BE2C (cell line): ENCODE data around the gene XRCC1. TPM values are rescaled to one million over a fixed set of nuclear protein-coding genes. Genes with fewer than 3 reads are reported as not detected.

Source experiments
- DNase-seq: peaks from one replicate; pipeline ENCODE4 v3.0.0-alpha.2; 2020
- H3K27me3 ChIP-seq: fragments of 250-450 bp; sonication (Bioruptor Pico); 2 replicates; pipeline ENCODE4 v1.5.1; 2020; ENCODE audit warnings: mild to moderate bottlenecking
- H3K36me3 ChIP-seq: fragments of 250-450 bp; sonication (Bioruptor Pico); 2 replicates; pipeline ENCODE4 v1.5.1; 2020; ENCODE audit warnings: mild to moderate bottlenecking
- H3K4me1 ChIP-seq: fragments of 250-450 bp; sonication (Bioruptor Pico); 2 replicates; pipeline ENCODE4 v1.5.1; 2020
- H3K4me3 ChIP-seq: 2 replicates; pipeline ENCODE4 v1.5.1; 2011; ENCODE audit warnings: low read depth, low read length
- H3K9me3 ChIP-seq: fragments of 250-450 bp; sonication (Bioruptor Pico); 2 replicates; pipeline ENCODE4 v1.5.1; 2020
- polyA plus RNA-seq: library from polyadenylated mRNA; unstranded; fragments of >200 nt; gene quantifications from one replicate; pipeline ENCODE4 v1.2.1, GENCODE V29; 2012; ENCODE audit warnings: low read depth, missing spikeins; ENCODE audit not compliant: insufficient read length, insufficient read depth
- TF ChIP-seq, protein P1 (sequence below): IDR thresholded peaks from 2 replicates; pipeline ENCODE4 v1.5.1; 2012; ENCODE audit warnings: mild to moderate bottlenecking, low read depth, low read length

The XRCC1 gene
- 17.7 TPM for polyA plus RNA-seq

GRCh38 chr19:43575156-43575950 is at the start of gene XRCC1, which contains the start of gene PINLYP:
Gene XRCC1, minus strand, starts transcription at chr19:43575527. Its CDS starts 69 bp downstream, at chr19:43575458.
Gene PINLYP, plus strand, starts transcription at chr19:43575801. Its CDS starts 1,391 bp downstream, at chr19:43577192.
- TF ChIP-seq, protein P1, sequence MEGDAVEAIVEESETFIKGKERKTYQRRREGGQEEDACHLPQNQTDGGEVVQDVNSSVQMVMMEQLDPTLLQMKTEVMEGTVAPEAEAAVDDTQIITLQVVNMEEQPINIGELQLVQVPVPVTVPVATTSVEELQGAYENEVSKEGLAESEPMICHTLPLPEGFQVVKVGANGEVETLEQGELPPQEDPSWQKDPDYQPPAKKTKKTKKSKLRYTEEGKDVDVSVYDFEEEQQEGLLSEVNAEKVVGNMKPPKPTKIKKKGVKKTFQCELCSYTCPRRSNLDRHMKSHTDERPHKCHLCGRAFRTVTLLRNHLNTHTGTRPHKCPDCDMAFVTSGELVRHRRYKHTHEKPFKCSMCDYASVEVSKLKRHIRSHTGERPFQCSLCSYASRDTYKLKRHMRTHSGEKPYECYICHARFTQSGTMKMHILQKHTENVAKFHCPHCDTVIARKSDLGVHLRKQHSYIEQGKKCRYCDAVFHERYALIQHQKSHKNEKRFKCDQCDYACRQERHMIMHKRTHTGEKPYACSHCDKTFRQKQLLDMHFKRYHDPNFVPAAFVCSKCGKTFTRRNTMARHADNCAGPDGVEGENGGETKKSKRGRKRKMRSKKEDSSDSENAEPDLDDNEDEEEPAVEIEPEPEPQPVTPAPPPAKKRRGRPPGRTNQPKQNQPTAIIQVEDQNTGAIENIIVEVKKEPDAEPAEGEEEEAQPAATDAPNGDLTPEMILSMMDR = no peak
- H3K4me3 ChIP-seq = peak within 1 kb of the TSS; percentile 98
- H3K27me3 ChIP-seq = no peaks in the 10 kb centered on the region
- no peaks in the 10 kb centered on the region for H3K4me1 ChIP-seq
- no peaks in the 10 kb centered on the region for H3K9me3 ChIP-seq
- peak; percentile 98 for DNase-seq
- no peaks in the 10 kb centered on the region for H3K36me3 ChIP-seq

- Histone ChIP-seq H3K27me3 (no peaks in the 10 kb centered on the region), H3K4me1 (no peaks in the 10 kb centered on the region), H3K9me3 (no peaks in the 10 kb centered on the region; the same call in 1 of the 2 replicates), H3K36me3 (no peaks in the 10 kb centered on the region), H3K4me3 (no peak overlapping the region)
- no peak for DNase-seq
- TF ChIP-seq, protein P1 = no peak
These were observed 49.6 kb upstream of the XRCC1 start for GRCh38 chr19:43624933-43625332.

GRCh38 chr19:43623889-43624670 is 48.8 kb upstream of the XRCC1 start:
- H3K36me3 ChIP-seq = no peaks in the 10 kb centered on the region

DNA sequence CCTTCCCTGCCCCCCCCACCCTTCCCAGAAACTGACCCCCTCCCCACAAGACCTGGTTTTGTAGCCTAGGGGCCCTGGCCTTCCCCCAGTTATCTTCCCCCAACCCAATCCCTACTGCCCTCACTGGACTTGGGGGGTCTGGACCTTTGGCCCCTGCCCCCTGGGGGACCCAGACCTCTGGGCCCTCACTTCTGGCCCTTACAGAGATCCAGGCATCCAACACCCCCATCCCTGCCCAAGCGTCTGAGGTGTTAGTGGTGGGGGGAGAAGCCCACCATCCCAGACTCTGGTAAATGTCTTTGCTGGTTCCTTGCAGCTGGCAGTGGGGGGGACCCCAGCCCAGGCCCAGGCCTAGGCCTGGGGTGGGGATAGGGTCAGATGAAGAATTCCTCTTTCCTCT is 47.6 kb upstream of the XRCC1 start:
- no peak for DNase-seq
- no peaks in the 10 kb centered on the region for H3K4me1 ChIP-seq
- H3K36me3 ChIP-seq = no peaks in the 10 kb centered on the region
- H3K9me3 ChIP-seq = no peaks in the 10 kb centered on the region; the same call in 1 of the 2 replicates
- H3K4me3 ChIP-seq = no peak overlapping the region
- TF ChIP-seq, protein P1 = no peak
- H3K27me3 ChIP-seq = no peaks in the 10 kb centered on the region

More at GRCh38 chr19:43623889-43624670, 48.8 kb upstream of the XRCC1 start:
- peak; percentile 35 for DNase-seq
- Histone ChIP-seq H3K9me3 (no peaks in the 10 kb centered on the region; the same call in 1 of the 2 replicates), H3K27me3 (no peaks in the 10 kb centered on the region), H3K4me3 (no peak overlapping the region), H3K4me1 (no peaks in the 10 kb centered on the region)
- TF ChIP-seq, protein P1 = no peak

GRCh38 chr19:43622070-43622469 is 46.7 kb upstream of the XRCC1 start:
- no peak overlapping the region for H3K4me3 ChIP-seq
- H3K9me3 ChIP-seq = no peaks in the 10 kb centered on the region
- no peaks in the 10 kb centered on the region for H3K36me3 ChIP-seq
- no peaks in the 10 kb centered on the region for H3K4me1 ChIP-seq
- H3K27me3 ChIP-seq = no peaks in the 10 kb centered on the region
- no peak for DNase-seq
- TF ChIP-seq, protein P1 = no peak
